Measurements from ENCODE around the gene HMCN1.
"Not testable (repeated sequence)": the region's sequence is repeated elsewhere in the genome, so short reads cannot be mapped to it uniquely, and the experiment has no call there.

The HMCN1 gene

GRCh38 chr1:186155594-186155993 is 421.4 kb downstream of the HMCN1 start:
- no peaks in the 10 kb centered on the region for H3K79me2 ChIP-seq (ENCODE audit: insufficient read depth, low read length)
- TF ChIP-seq EZH2 (IDR thresholded peaks at IDR 0.05; ENCODE audit: borderline replicate concordance, low read length): no peak
- peak; percentile 80 for TF ChIP-seq CTCF (IDR thresholded peaks at IDR 0.05; ENCODE audit: low read length)
- H3K4me1 ChIP-seq (ENCODE audit: insufficient read depth, low read length, severe bottlenecking): no peaks in the 10 kb centered on the region
- H2AFZ ChIP-seq (ENCODE audit: low read length): no peak overlapping the region
- no peak overlapping the region for H3K9ac ChIP-seq (ENCODE audit: low read length)
- H3K36me3 ChIP-seq (ENCODE audit: insufficient read depth, low read length): no peaks in the 10 kb centered on the region
- no peak overlapping the region for H3K4me2 ChIP-seq (ENCODE audit: low read length)
- no peaks in the 10 kb centered on the region; the same call in 1 of the 2 replicates for H3F3A ChIP-seq (ENCODE audit: insufficient read depth, low read length)
- no peaks in the 10 kb centered on the region for H3K9me3 ChIP-seq (ENCODE audit: low read length)
- H4K20me1 ChIP-seq (ENCODE audit: insufficient read depth, low read length): no peaks in the 10 kb centered on the region
- no peaks in the 10 kb centered on the region for H3K9me2 ChIP-seq (ENCODE audit: low read depth, low read length)
- no peak overlapping the region for H3K27ac ChIP-seq (ENCODE audit: low read depth, low read length, poor library complexity, severe bottlenecking)
- no peaks in the 10 kb centered on the region for H3K27me3 ChIP-seq (ENCODE audit: insufficient read depth, low read length)
- no peak overlapping the region for H3K4me3 ChIP-seq (ENCODE audit: low read depth, low read length, poor library complexity, severe bottlenecking)

- not testable (repeated sequence) for H3K4me1 ChIP-seq (ENCODE audit: insufficient read depth, low read length, severe bottlenecking); H3K27ac ChIP-seq (ENCODE audit: low read depth, low read length, poor library complexity, severe bottlenecking); H3K9me2 ChIP-seq (ENCODE audit: low read depth, low read length); H4K20me1 ChIP-seq (ENCODE audit: insufficient read depth, low read length); H3K4me3 ChIP-seq (ENCODE audit: low read depth, low read length, poor library complexity, severe bottlenecking); H3K36me3 ChIP-seq (ENCODE audit: insufficient read depth, low read length); H3K4me2 ChIP-seq (ENCODE audit: low read length); H3K9ac ChIP-seq (ENCODE audit: low read length); H3F3A ChIP-seq (ENCODE audit: insufficient read depth, low read length); H2AFZ ChIP-seq (ENCODE audit: low read length); H3K27me3 ChIP-seq (ENCODE audit: insufficient read depth, low read length); H3K9me3 ChIP-seq (ENCODE audit: low read length); H3K79me2 ChIP-seq (ENCODE audit: insufficient read depth, low read length)
Observed at GRCh38 chr1:186162895-186163294, 428.7 kb downstream of the HMCN1 start.

- no peak overlapping the region for H3K4me2 ChIP-seq (ENCODE audit: low read length)
- no peaks in the 10 kb centered on the region for H3K27me3 ChIP-seq (ENCODE audit: insufficient read depth, low read length)
- H3K9me2 ChIP-seq (ENCODE audit: low read depth, low read length): no peaks in the 10 kb centered on the region
Observed at GRCh38 chr1:186164773-186165172, 430.6 kb downstream of the HMCN1 start.

More at GRCh38 chr1:186164773-186165172, 430.6 kb downstream of the HMCN1 start:
- no peaks in the 10 kb centered on the region for H3F3A ChIP-seq (ENCODE audit: insufficient read depth, low read length)
- no peaks in the 10 kb centered on the region for H3K79me2 ChIP-seq (ENCODE audit: insufficient read depth, low read length)
- no peak overlapping the region for H3K4me3 ChIP-seq (ENCODE audit: low read depth, low read length, poor library complexity, severe bottlenecking)
- H3K9me3 ChIP-seq (ENCODE audit: low read length): no peaks in the 10 kb centered on the region
- H3K36me3 ChIP-seq (ENCODE audit: insufficient read depth, low read length): no peaks in the 10 kb centered on the region
- no peak overlapping the region for H2AFZ ChIP-seq (ENCODE audit: low read length)
- no peak overlapping the region for H3K27ac ChIP-seq (ENCODE audit: low read depth, low read length, poor library complexity, severe bottlenecking)
- H3K9ac ChIP-seq (ENCODE audit: low read length): no peak overlapping the region
- H4K20me1 ChIP-seq (ENCODE audit: insufficient read depth, low read length): no peaks in the 10 kb centered on the region
- H3K4me1 ChIP-seq (ENCODE audit: insufficient read depth, low read length, severe bottlenecking): no peaks in the 10 kb centered on the region
- TF ChIP-seq CTCF (IDR thresholded peaks at IDR 0.05; ENCODE audit: low read length): no peak
- TF ChIP-seq EZH2 (IDR thresholded peaks at IDR 0.05; ENCODE audit: borderline replicate concordance, low read length): no peak
